Left ventricle myocardium inferior (tissue), 1 donor: Measurements from ENCODE around the gene ERCC4. TPM values are rescaled to one million over a fixed set of nuclear protein-coding genes. Genes with fewer than 3 reads are reported as not detected.

Experiments
- DNase-seq: peaks from one replicate; pipeline ENCODE4 v3.0.0-alpha.2; 2020
- H3K27ac ChIP-seq: fragments of 200-600 bp; replicated peaks from 2 replicates; pipeline ENCODE4 v1.8.0; 2021
- H3K27me3 ChIP-seq: fragments of 200-600 bp; 2 replicates; pipeline ENCODE4 v1.8.0; 2021; ENCODE audit warnings: low read depth
- H3K36me3 ChIP-seq: fragments of 200-600 bp; 2 replicates; pipeline ENCODE4 v1.8.0; 2021
- H3K4me1 ChIP-seq: fragments of 200-600 bp; 2 replicates; pipeline ENCODE4 v1.8.0; 2021
- H3K4me3 ChIP-seq: fragments of 200-600 bp; 2 replicates; pipeline ENCODE4 v1.8.0; 2021; ENCODE audit warnings: mild to moderate bottlenecking, moderate library complexity
- H3K9me3 ChIP-seq: fragments of 200-600 bp; replicated peaks from 2 replicates; pipeline ENCODE4 v1.8.0; 2021
- CTCF ChIP-seq: fragments of 200-600 bp; IDR thresholded peaks from 2 replicates; pipeline ENCODE4 v1.8.0; 2021; ENCODE audit warnings: antibody characterized with exemption, mild to moderate bottlenecking, borderline replicate concordance
- intact Hi-C: fragments of 100-400 bp; cut with micrococcal nuclease; formaldehyde crosslinking; loops from one replicate; pipeline ENCODE4 v1.11.0; 2022
- total RNA-seq: library from RNA; stranded (reverse); fragmentation: NEBNext Ultra II Directional; extraction: Animal tissue kit (Norgen Biotek cat#: 25700); gene quantifications from one replicate; pipeline ENCODE4 v1.2.1, GENCODE V29; 2021
- donor health status: DM: no; HTN: yes; CAD: no; lungs with severe emphysema.

The ERCC4 gene
- total RNA-seq, 1 donor from 2014 or later: 8.2 TPM

GRCh38 chr16:13911871-13912270, 8.1 kb upstream of the ERCC4 start:
- H3K4me3 ChIP-seq: no peak overlapping the region
- no peaks in the 10 kb centered on the region for H3K36me3 ChIP-seq
- H3K9me3 ChIP-seq: peaks cover 13% of the 10 kb centered on the region
- no peak overlapping the region for H3K27ac ChIP-seq
- intact Hi-C loops: no loop called here
- no peak for DNase-seq
- peaks cover 9% of the 10 kb centered on the region for H3K27me3 ChIP-seq
- peaks cover 18% of the 10 kb centered on the region for H3K4me1 ChIP-seq
- TF ChIP-seq CTCF: no peak

- no peak for DNase-seq
- H3K27ac ChIP-seq: peak overlapping the region; percentile 34
- intact Hi-C loops: no loop called here
- peaks cover 13% of the 10 kb centered on the region for H3K9me3 ChIP-seq
- no peaks in the 10 kb centered on the region for H3K36me3 ChIP-seq
- no peak for TF ChIP-seq CTCF
- H3K4me1 ChIP-seq: peaks cover 18% of the 10 kb centered on the region
- H3K27me3 ChIP-seq: peaks cover 9% of the 10 kb centered on the region
- H3K4me3 ChIP-seq: no peak overlapping the region
Measured at GRCh38 chr16:13912891-13913290, 7.1 kb upstream of the ERCC4 start.

GRCh38 chr16:13913374-13914292, 6.3 kb upstream of the ERCC4 start:
- DNase-seq: no peak
- H3K27ac ChIP-seq: peak overlapping the region; percentile 34
- H3K9me3 ChIP-seq: peaks cover 13% of the 10 kb centered on the region
- no peak for TF ChIP-seq CTCF
- H3K36me3 ChIP-seq: no peaks in the 10 kb centered on the region
- intact Hi-C loops: no loop called here
- H3K4me1 ChIP-seq: peaks cover 18% of the 10 kb centered on the region
- peaks cover 7% of the 10 kb centered on the region for H3K27me3 ChIP-seq
- H3K4me3 ChIP-seq: no peak overlapping the region

- no peak for TF ChIP-seq CTCF
- Histone ChIP-seq H3K4me1 (peaks cover 21% of the 10 kb centered on the region), H3K27ac (no peak overlapping the region), H3K4me3 (no peak overlapping the region), H3K27me3 (no peaks in the 10 kb centered on the region), H3K36me3 (no peaks in the 10 kb centered on the region), H3K9me3 (peaks cover 13% of the 10 kb centered on the region)
- intact Hi-C loops: no loop called here
- no peak for DNase-seq
Measured at GRCh38 chr16:13915033-13915635, 4.8 kb upstream of the ERCC4 start.

- no peak for DNase-seq
Measured at GRCh38 chr16:13919330-13919682, 648 bp upstream of the ERCC4 start.

More at GRCh38 chr16:13919330-13919682, 648 bp upstream of the ERCC4 start:
- Histone ChIP-seq H3K36me3 (peaks cover 7% of the 10 kb centered on the region), H3K4me3 (peak overlapping the region; percentile 89), H3K9me3 (no peaks in the 10 kb centered on the region), H3K27me3 (no peaks in the 10 kb centered on the region), H3K27ac (peak overlapping the region; percentile 87), H3K4me1 (peaks cover 44% of the 10 kb centered on the region)
- no peak for TF ChIP-seq CTCF
- intact Hi-C loops: no loop called here
